Caco-2 (cell line): ENCODE results near the gene YLPM1. TPM values are rescaled to one million over a fixed set of nuclear protein-coding genes. Genes with fewer than 3 reads are reported as not detected.

Experiments
- BruUV-seq: library from RNA; stranded (reverse); fragments of 400-500 nt; replicated peaks from 2 replicates; lab custom pipeline; 2021; lab: Mats Ljungman, UMichigan
- CTCF ChIA-PET: fragments of 300-600 bp; sonication (Branson Sonifier 250); formaldehyde crosslinking; loops from one replicate; lab custom pipeline; 2022; ENCODE audit warnings: antibody characterized with exemption; lab: Charles Lee
- POLR2A ChIA-PET: fragments of 300-600 bp; sonication (Branson Sonifier 250); formaldehyde crosslinking; loops from one replicate; lab custom pipeline; 2022; ENCODE audit warnings: antibody characterized with exemption; lab: Charles Lee
- DNase-seq, 2 experiments: peaks; one replicate each; pipeline versions ENCODE4 v3.0.0 to v3.0.0-alpha.2; 2020 to 2022
- H3K27me3 ChIP-seq: replicated peaks from 2 replicates; pipeline ENCODE4 v1.6.0; 2011; ENCODE audit warnings: low read length; ENCODE audit not compliant: control insufficient read depth, insufficient read depth
- H3K36me3 ChIP-seq: 2 replicates; pipeline ENCODE4 v1.5.1; 2011; ENCODE audit warnings: low read length; ENCODE audit not compliant: control insufficient read depth, insufficient read depth
- H3K4me1 ChIP-seq: fragments of 250-450 bp; sonication (Bioruptor Pico); 2 replicates; pipeline ENCODE4 v1.5.1; 2020; ENCODE audit warnings: mild to moderate bottlenecking
- H3K4me3 ChIP-seq: 2 replicates; pipeline ENCODE4 v1.5.1; 2011; ENCODE audit warnings: low read depth, mild to moderate bottlenecking, control low read depth, low read length
- H3K9me3 ChIP-seq: fragments of 250-450 bp; sonication (Bioruptor Pico); 2 replicates; pipeline ENCODE4 v1.5.1; 2020; ENCODE audit warnings: mild to moderate bottlenecking, moderate library complexity
- H3K27ac Mint-ChIP-seq: one replicate; pipeline ENCODE4 v1.8.0; 2022; ENCODE audit warnings: mixed read lengths; ENCODE audit not compliant: unreplicated experiment
- H3K27me3 Mint-ChIP-seq: one replicate; pipeline ENCODE4 v1.8.0; 2022; ENCODE audit warnings: mixed read lengths; ENCODE audit not compliant: insufficient read depth, unreplicated experiment
- H3K36me3 Mint-ChIP-seq: one replicate; pipeline ENCODE4 v1.8.0; 2022; ENCODE audit warnings: mild to moderate bottlenecking, mixed read lengths; ENCODE audit not compliant: insufficient read depth, unreplicated experiment
- H3K4me1 Mint-ChIP-seq: one replicate; pipeline ENCODE4 v1.8.0; 2022; ENCODE audit warnings: low read depth, mixed read lengths; ENCODE audit not compliant: unreplicated experiment
- H3K4me3 Mint-ChIP-seq: one replicate; pipeline ENCODE4 v1.8.0; 2022; ENCODE audit warnings: mild to moderate bottlenecking, moderate library complexity, mixed read lengths; ENCODE audit not compliant: unreplicated experiment
- H3K9me3 Mint-ChIP-seq: one replicate; pipeline ENCODE4 v1.8.0; 2022; ENCODE audit warnings: mixed read lengths; ENCODE audit not compliant: unreplicated experiment
- intact Hi-C: fragments of 100-400 bp; cut with micrococcal nuclease; formaldehyde crosslinking; loops from one replicate; pipeline ENCODE4 v1.10.0; 2022; ENCODE audit not compliant: unreplicated experiment
- total RNA-seq: library from RNA; stranded (reverse); gene quantifications from 2 replicates; pipeline ENCODE4 v1.2.3, GENCODE V29; 2022
- TF ChIP-seq, protein P1 (sequence below), 2 experiments: fragments of 200-600 bp in 1 of 2; IDR thresholded peaks; 1 replicate in 1 of 2; 2 replicates in 1 of 2; pipeline versions ENCODE4 v1.5.1 to v1.8.0; 2011 to 2022; ENCODE audit warnings: antibody characterized with exemption in 1 of 2, control low read depth in 1 of 2, inconsistent platforms in 1 of 2, low read depth in 1 of 2, low read length in 1 of 2, mild to moderate bottlenecking in 1 of 2, moderate library complexity in 1 of 2; ENCODE audit not compliant: insufficient read depth in 1 of 2, severe bottlenecking in 1 of 2, unreplicated experiment in 1 of 2

Gene YLPM1
- total RNA-seq, 1 experiment from 2014 or later: 65.0 TPM

DNA sequence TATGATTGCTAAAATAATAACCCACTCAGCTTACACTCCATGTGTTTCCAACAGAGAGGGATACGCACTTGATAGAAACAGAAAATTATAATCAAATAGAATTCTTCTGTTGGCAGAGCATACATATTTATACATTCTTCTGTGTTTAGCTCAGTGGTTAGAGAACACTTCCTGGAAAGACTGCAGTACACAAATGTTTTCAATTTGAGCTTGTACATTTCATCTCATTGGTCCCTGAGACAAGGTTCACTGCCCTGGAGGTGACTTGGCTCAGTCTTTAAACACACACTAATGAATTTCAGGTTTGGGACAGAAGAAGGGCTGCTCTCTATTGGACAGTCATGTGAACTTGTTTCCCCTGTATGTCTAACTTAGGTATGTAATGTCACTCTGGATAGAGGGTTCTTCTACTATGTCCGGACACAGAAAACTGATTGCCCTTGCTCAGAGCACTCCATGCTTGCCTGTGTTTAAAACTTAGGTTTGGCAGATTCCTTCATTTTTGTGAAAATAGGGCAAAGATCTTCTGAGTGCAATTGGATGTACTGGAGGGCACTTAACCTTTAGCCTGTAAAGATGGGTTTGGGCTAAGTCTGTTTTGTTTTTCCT is 89.9 kb downstream of the YLPM1 start:
- no peak overlapping the region for H3K4me3 ChIP-seq
- H3K36me3 ChIP-seq: no peaks in the 10 kb centered on the region
- Mint-ChIP-seq H3K9me3 (no peaks in the 10 kb centered on the region), H3K36me3 (peaks cover 5% of the 10 kb centered on the region), H3K4me3 (no peak overlapping the region), H3K4me1 (no peaks in the 10 kb centered on the region), H3K27me3 (no peaks in the 10 kb centered on the region), H3K27ac (no peak overlapping the region)
- no TSS peak for BruUV-seq
- intact Hi-C loops: no loop called here
- no peaks in the 10 kb centered on the region for H3K27me3 ChIP-seq
- CTCF ChIA-PET: interaction anchor here (1.2 kb wide), 1 partner anchor 53 kb away, joined by 3 read pairs; no protein-coding TSS in a partner anchor
- POLR2A ChIA-PET: interaction anchor here (0.6 kb wide), 1 partner anchor 274 kb away, joined by 3 read pairs; the partner anchor contains the start of gene NEK9
- H3K9me3 ChIP-seq: no peaks in the 10 kb centered on the region
- H3K4me1 ChIP-seq: 0 out of 2 replicates have a peak, but pooled peaks cover 4% of the 10 kb centered on the region
- no peak for DNase-seq
- TF ChIP-seq, protein P1, sequence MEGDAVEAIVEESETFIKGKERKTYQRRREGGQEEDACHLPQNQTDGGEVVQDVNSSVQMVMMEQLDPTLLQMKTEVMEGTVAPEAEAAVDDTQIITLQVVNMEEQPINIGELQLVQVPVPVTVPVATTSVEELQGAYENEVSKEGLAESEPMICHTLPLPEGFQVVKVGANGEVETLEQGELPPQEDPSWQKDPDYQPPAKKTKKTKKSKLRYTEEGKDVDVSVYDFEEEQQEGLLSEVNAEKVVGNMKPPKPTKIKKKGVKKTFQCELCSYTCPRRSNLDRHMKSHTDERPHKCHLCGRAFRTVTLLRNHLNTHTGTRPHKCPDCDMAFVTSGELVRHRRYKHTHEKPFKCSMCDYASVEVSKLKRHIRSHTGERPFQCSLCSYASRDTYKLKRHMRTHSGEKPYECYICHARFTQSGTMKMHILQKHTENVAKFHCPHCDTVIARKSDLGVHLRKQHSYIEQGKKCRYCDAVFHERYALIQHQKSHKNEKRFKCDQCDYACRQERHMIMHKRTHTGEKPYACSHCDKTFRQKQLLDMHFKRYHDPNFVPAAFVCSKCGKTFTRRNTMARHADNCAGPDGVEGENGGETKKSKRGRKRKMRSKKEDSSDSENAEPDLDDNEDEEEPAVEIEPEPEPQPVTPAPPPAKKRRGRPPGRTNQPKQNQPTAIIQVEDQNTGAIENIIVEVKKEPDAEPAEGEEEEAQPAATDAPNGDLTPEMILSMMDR (IDR thresholded peaks at IDR 0.05; ENCODE audit: insufficient read depth in 1 of 2, low read depth in 1 of 2, low read length in 1 of 2, severe bottlenecking in 1 of 2, unreplicated experiment in 1 of 2): no peak

DNA sequence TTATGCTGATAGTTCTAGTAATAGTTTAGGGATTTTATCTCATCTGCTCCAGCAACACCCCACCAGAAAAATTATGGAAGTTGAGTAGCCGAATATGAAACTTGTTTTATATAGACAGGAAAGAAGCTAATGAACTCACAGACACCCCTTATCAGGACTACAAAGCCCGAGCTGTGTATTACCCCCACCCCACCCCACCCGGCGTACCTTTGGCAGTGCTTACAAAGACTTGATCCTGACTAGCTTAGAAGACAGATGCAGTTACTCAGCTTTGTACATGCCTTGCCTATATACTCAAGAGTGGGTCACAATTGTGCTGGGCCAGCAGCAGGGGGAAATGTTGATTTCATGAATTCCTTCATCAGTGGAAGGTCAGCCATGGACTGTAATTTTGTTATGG is 90.5 kb downstream of the YLPM1 start:
- intact Hi-C loops: no loop called here
- Histone ChIP-seq H3K36me3 (no peaks in the 10 kb centered on the region), H3K4me3 (no peak overlapping the region), H3K4me1 (0 out of 2 replicates have a peak, but pooled peaks cover 4% of the 10 kb centered on the region), H3K9me3 (no peaks in the 10 kb centered on the region), H3K27me3 (no peaks in the 10 kb centered on the region)
- TF ChIP-seq, protein P1 (IDR thresholded peaks at IDR 0.05; ENCODE audit: insufficient read depth in 1 of 2, low read depth in 1 of 2, low read length in 1 of 2, severe bottlenecking in 1 of 2, unreplicated experiment in 1 of 2): no peak
- Mint-ChIP-seq H3K36me3 (peaks cover 5% of the 10 kb centered on the region), H3K4me3 (no peak overlapping the region), H3K27ac (no peak overlapping the region), H3K9me3 (no peaks in the 10 kb centered on the region), H3K4me1 (no peaks in the 10 kb centered on the region), H3K27me3 (no peaks in the 10 kb centered on the region)
- ChIA-PET POLR2A (interaction anchor here (0.6 kb wide), 1 partner anchor 273 kb away, joined by 3 read pairs; the partner anchor contains the start of gene NEK9), CTCF (interaction anchor here (1.1 to 1.2 kb wide), 2 partner anchors 52 to 244 kb away, joined by 3 read pairs; no protein-coding TSS in a partner anchor)
- no TSS peak for BruUV-seq
- DNase-seq: no peak

DNA sequence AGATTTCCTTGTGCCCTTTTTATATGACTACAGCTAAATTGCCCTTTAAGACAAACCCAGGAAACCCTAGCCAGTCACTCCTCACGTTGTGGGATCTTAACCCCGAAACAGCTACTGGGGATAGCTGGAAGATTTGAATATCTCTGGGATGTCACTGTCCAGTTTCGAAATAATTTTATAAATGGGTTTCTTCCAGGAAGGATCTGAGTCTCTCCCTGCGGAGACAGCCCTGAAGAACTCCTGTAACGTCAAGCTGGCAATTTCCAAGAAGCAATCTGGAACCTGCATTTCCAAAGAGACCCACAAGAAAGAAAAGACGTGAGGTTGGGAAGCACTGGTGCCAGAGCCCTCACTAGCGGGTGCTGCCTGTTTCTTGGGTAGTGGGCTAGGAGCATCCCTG is 91.9 kb downstream of the YLPM1 start:
- H3K36me3 Mint-ChIP-seq: peaks cover 1% of the 10 kb centered on the region
- no peaks in the 10 kb centered on the region for H3K9me3 Mint-ChIP-seq
- ChIA-PET POLR2A (no interaction called here), CTCF (no interaction called here)
- H3K4me3 Mint-ChIP-seq: no peak overlapping the region
- H3K4me3 ChIP-seq: no peak overlapping the region
- no peak overlapping the region for H3K27ac Mint-ChIP-seq
- H3K36me3 ChIP-seq: no peaks in the 10 kb centered on the region
- intact Hi-C loops: no loop called here
- H3K27me3 ChIP-seq: no peaks in the 10 kb centered on the region
- no peaks in the 10 kb centered on the region for H3K27me3 Mint-ChIP-seq
- H3K4me1 Mint-ChIP-seq: no peaks in the 10 kb centered on the region
- BruUV-seq: no TSS peak
- DNase-seq: no peak
- 0 out of 2 replicates have a peak, but pooled peaks cover 4% of the 10 kb centered on the region for H3K4me1 ChIP-seq
- TF ChIP-seq, protein P1 (IDR thresholded peaks at IDR 0.05; ENCODE audit: insufficient read depth in 1 of 2, low read depth in 1 of 2, low read length in 1 of 2, severe bottlenecking in 1 of 2, unreplicated experiment in 1 of 2): no peak
- H3K9me3 ChIP-seq: no peaks in the 10 kb centered on the region
